NCI-H1417 treated with DMSO at 0.1 percent for 48 hours (cell line): ENCODE results near the gene MS4A6A.
"Not testable (repeated sequence)": the region's sequence is repeated elsewhere in the genome, so short reads cannot be mapped to it uniquely, and the experiment has no call there.

ENCODE experiments used
- DNase-seq: peaks from one replicate; lab custom pipeline; 2025; lab: John Stamatoyannopoulos, UW

Gene MS4A6A, protein sequence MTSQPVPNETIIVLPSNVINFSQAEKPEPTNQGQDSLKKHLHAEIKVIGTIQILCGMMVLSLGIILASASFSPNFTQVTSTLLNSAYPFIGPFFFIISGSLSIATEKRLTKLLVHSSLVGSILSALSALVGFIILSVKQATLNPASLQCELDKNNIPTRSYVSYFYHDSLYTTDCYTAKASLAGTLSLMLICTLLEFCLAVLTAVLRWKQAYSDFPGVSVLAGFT

DNA sequence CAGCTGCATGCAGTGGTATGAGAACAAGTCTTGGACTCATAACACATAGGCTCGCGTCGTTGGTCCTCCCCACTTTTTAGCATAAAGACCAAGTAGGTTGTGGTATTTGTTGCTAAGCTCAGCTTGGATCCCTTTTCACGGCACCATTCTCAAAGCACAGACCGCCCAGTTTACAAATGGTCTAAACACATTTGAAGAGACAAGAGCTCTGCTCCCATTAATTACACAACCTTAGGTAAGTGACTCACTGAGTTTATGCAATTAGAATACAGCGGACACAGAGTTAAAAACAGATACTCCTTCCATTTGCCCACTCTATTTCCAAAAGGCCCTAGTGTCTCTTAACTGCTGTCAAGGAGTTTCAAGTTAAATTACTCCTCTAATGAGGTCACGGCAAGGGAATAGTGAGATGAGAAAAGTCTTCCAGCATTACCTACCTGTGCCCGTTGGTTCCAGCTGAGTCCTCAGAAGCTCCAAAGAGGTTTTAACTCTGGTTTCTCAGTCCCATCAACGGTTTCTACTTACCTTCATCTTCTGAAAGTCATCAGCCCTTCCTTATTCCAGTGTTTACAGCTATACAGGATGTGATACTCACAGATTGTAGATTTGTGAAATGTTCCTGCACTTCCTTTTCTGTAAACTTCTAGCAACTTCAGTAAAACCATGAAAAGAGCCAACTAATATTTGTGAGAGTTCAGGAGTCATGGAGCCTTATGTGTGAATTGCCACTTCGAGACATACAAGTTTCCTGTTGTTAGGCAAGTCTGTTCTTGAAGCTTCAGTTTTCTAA lies at the start of gene MS4A6A:
MS4A6A (minus strand) TSS at position 543 of the 790 bp plus-strand sequence. CDS start 1,356 bp downstream, outside the sequence.
- DNase-seq = no peak

DNA sequence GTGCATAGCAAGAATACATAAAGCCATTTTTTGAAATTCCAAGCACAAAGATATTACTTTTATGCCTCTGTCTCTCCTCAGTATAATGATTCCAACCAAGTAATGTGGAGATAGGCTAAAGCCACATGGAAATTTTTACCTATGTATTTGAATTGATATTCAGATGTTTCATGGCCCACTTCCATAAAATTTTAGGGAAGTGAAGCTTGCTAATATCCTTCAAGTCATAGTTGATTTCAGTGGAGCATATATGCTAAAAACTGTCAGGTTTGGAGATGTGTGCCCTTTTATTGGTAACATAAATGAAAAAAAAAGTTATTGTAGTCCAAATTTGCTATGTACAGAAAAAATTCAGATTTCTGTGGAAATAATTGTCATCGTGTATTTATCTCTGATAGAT lies 47.8 kb upstream of the MS4A6A start:
- no peak for DNase-seq

DNA sequence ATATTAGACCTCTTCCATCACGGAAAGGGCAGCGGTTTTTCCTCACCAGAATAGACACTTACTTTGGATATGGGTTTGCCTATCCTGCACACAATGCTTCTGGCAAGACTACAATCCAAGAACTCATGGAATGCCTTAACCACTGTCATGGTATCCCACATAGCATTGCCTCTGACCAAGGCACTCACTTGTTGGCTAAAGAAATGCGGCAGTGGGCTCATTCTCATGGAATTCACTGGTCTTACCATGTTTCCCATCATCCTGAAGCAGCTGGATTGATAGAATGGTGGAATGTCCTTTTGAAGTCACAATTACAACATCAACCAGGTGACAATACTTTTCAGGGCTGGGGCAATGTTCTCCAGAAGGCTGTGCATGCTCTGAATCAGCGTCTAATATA lies 39.3 kb upstream of the MS4A6A start:
- no peak for DNase-seq

DNA sequence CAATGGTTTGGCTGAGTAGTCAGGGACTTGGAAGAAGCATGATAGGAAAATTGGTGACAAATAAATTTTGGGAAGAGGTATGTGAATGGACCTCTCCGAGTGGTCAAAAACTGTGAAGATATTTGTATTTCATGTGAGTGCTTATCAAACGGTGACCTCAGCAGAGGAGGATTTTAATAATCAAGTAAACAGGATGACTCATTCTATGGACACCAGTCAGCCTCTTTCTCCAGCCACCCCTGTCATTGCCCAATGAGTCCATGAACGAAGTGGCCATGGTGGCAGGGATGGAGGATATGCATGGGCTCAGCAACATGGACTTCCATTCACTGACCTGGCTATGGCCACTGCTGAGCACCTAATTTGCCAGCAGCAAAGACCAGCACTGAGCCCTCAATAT lies 38.8 kb upstream of the MS4A6A start:
- no peak for DNase-seq

DNA sequence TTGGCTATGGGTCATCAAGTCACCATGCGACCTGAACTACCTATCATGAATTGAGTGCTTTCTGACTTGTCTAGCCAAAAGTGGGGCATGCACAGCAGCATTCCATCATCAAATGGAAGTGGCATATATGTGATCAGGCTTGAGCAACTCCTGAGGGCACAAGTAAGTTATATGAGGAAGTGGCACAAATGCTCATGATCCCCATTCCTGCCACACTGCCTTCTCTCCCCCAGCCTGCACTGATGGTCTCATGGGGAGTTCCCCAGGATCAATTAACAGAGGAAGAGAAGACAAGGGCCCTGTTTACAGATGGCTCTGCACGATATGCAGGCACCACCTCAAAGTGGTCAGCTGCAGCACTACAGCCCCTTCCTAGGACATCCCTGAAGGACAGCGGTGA lies 38.3 kb upstream of the MS4A6A start:
- DNase-seq = no peak

DNA sequence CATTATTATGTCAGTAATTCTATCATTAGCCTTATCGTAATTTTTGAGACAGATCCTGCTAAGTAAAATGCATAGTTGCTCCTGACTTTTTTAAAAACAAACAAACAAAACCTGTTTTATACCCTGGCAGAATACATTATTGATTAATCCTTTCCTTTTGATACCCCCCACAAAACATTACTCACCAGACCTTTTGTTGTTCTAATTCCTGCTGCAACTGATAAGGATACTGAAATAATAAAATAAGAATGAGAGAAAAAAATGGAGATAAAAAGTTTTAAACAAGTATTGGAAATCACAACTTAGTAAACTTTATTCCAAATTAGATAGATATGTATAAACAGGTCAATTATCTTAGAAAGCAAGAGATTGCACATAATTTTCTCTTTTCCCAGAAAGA lies 31.5 kb upstream of the MS4A6A start:
- no peak for DNase-seq

DNA sequence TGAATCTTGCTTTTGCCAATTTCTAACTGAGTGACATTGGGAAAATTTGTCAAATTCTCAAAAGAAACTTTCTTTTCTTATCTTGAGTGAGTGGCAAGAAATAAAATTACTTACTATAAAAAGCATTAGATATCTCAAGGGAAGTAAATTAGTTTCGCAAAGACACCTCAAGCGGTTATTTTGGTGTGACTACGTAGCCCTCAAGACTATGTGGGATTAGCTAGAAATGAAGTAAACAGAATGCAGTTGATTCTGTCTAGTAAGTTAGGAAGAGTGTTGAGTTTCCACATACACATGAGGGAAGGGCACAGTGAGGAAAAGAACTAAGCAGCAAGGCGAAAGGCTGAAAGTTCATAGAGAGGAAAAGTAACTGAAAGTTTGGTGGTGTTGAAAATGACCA lies 28.3 kb upstream of the MS4A6A start:
- DNase-seq = no peak

DNA sequence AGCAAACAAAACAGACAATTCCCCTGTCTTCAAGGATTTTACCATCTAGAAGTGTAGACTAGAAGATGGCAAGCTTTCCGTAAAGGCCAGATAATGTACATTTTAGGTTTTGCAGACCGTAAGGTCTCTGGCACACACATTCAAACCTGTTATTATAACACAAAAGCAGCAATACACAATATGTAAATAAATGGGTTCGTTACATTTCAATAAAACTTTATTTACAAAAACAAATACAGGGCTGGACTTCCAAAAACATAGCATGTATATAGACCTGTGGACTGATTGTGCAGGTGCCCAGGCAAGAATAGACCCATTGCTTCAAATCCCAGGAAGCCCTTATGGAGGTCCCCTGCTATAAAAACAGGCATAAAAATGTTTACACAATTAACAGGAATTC lies 27.1 kb upstream of the MS4A6A start:
- no peak for DNase-seq

DNA sequence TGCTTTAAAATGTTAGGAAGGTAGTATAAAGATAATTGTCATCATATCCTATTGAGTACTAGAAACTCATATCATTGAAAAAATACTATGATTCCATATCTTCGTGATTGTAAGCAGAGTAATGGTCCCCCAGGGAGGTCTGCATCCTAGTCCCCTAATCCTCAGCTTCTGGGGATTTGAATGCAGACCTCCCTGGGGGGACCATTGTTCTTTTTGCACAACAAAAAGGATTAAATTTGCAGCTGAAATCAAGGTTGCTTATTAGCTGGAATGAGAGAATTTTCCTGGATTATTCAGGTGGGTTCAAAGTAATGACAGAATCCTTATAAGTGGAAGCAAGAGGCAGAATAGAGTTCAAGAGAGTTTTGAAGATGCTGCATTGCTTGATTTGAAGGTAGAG lies 26.1 kb upstream of the MS4A6A start:
- no peak for DNase-seq

DNA sequence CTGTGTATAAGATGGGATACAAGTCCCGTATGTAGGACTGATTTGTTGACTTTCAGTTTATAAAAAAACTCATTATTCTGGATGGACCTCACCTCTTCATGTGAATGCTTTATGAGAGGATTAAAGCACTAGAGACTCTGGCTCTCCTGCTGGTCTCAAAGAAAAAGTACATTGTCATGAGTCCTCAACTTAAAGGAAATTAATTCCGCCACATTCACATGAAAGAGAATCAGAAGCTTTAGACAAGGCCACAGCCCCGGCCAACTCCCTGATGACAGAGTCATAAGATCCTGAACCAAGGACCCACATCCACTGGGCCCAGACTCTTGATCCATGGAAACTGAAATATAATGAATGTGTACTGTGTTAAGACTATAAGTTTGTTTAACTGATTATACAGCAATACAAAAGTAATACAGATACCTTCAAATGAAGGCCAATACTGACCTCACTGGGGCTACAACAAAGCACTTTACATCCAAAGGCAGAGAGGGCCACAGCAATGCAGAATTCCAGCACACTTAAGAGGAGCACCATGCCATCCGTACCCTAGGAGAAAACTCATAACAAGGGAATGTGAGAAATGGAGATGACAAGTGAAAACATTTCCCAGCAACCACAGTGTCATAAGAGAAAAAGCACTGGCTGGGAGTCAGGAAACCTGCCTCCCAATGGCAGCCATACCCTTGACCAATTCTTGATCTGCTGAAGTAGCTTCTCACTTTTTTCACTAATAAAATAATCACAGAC lies 25.4 kb upstream of the MS4A6A start:
- no peak for DNase-seq

DNA sequence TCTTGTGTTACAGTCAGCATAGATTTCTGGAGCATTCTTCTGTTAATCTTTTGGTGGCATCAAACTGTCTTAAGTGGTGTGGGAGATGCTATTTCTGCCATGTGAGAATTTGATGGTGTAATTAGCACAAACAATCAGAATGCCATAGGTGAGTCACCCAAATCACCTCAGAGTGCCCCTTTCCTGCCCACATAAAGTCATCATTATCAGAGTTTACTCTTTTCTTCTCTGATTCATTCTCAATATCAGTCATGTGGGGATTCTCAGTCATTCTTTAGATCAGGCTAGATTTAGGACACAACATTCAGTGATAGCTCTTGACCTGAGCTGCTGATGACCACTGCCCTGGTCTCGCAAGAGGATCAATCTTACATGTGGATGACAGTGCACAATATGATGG lies 23.7 kb upstream of the MS4A6A start:
- DNase-seq = no peak

DNA sequence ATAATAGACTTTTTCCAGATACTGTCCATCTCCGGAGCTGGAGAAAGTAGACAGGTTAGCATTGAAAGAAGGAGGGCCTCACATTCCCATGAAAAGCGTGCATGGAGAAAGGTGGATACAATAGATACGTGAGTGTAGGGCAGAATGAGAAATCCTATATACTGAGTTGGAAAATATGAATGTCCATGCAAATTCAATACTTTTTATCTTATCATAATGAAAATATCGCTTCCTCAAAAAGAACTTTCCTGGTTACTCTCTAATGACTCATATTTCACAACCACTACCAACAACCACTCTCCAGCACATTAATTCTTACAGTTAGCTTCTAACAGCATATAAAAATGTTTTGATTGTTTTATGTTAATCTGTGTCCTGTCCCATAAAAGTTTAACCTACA lies 22.0 kb upstream of the MS4A6A start:
- no peak for DNase-seq

DNA sequence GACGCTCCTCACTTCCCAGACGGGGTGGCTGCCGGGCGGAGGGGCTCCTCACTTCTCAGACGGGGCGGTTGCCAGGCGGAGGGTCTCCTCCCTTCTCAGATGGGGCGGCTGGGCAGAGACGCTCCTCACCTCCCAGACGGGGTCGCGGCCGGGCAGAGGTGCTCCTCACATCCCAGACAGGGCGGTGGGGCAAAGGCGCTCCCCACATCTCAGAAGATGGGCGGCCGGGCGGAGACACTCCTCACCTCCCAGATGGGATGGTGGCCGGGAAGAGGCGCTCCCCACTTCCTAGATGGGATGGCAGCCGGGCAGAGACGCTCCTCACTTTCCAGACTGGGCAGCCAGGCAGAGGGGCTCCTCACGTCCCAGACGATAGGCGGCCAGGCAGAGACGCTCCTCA lies 18.5 kb upstream of the MS4A6A start:
- DNase-seq = not testable (repeated sequence)

DNA sequence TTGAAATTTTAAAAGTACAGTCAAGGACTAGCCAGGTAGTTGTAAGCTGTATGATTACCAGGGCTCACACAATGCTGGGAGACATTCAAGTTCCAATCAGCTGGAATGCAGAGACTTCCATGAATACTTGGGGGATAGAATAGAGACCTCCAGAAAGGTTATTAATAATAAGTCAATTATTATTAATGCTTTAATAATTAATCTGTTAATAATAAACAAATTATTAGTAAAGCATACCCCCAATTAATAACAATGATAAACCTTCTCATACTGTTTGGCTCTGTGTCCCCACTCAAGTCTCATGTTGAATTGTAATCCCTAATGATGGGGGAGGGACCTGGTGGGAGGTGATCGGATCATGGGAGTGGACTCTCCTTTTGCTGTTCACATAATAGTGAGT lies 14.6 kb upstream of the MS4A6A start:
- no peak for DNase-seq

DNA sequence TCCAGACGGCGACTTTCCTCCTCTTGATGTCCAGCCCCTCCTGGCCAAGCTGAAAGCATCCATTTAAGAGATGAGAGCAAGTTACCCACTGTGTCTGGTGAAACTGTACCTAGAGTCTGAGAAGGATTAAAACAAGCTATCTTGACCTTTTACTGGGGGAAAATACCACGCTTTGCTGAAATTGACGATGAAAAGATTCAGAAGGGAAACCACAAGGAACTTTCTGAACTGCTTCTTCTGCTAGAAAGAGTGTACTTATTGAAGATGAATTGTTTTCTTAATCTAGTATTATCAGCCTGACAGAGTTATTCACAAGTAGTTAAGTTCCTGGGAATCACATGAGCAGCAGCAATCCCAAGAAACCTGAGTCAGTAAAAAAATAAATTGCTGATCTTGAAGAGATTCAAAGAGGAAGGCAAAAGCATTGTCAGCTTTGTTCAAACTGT lies 13.1 kb upstream of the MS4A6A start:
- DNase-seq = no peak

DNA sequence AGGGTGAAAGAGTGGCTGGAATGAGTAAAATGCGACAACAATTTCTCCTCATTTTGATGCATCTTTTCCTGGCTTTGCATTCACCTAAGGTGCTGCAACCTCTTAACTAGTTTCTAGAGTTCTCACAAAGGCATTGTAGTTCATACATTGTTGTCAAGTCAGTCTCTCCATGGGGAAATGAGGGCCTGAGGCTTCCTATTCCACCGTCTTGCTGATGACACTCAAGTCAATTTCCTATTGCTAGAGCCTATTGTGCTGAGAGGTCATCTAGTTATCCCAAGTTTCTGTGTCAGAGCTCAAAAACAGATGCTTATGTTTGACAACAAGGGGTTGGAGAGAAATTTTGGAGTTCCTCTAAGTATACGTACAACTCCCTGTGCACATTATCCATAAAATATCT lies 11.6 kb upstream of the MS4A6A start:
- DNase-seq = no peak

DNA sequence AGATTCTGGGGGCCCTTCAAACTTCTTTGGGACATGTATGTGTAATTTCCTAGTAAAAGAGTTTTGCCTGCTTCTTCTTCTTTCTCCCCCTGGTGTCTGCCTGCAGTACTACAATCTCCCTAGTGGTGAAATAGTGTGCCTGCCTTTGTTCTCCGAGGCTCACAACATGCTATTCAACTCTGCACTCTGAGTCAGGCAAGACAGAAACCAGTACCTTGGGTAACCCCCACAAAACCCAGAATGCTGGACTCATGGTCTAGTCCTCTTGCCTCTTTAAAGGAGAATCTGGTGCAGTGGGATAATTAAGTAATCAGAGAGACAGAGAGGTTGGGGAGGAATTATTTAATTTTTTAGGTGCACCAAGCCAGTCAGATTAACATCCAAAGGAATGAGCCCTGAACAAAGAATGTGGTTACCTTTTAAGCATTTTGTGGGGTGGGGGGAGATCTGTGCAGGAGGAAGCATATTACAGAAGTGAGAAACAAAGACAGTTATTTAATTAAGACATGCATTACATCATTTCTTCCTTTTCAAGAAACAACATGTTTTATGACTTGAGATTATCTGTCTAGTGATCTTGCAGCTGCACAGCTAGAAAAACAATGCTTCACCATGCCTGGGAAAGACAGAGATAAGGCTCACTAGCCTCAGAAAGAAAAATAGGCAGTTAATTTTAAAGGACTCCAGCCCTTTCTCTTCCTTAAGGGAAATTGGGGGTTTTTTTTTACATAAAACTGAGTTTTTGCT lies 11.0 kb upstream of the MS4A6A start:
- no peak for DNase-seq

DNA sequence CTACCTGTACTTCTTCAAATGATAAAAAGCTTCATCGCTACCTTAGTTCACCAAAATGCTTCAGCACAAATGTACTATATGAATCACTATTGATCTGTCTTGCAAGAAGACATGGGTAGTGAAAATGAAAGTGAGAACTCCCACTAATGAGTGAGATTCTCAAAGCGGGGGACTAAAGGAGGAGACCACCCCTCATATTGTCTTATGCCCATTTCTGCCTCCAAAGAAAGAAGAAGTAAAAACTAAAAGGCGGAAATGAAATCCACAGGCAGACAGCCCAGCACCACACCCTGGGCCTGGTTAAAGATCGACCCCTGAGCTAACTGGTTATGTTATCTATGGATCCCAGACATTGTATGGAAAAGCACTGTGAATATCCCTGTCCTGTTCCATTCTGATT lies 9.7 kb upstream of the MS4A6A start:
- DNase-seq = not testable (repeated sequence)

DNA sequence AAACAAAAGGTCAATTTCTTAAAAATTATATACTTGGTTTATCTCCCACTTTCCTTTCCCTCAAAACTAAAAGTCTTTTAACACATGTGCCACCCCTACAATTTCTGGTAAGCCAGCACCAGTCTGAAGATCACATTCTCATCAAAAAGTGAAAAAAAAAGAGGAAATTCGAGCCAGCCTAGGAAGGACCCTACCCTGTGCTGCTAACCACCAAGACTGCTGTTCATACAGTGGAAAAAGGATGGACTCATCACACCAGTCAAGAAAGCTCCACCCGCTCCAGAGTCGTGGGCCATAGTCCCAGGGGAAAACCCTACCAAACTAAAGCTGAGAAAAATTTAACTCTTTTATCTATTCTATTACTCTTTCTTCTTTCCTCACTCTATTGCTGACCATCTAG lies 5.6 kb upstream of the MS4A6A start:
- not testable (repeated sequence) for DNase-seq

DNA sequence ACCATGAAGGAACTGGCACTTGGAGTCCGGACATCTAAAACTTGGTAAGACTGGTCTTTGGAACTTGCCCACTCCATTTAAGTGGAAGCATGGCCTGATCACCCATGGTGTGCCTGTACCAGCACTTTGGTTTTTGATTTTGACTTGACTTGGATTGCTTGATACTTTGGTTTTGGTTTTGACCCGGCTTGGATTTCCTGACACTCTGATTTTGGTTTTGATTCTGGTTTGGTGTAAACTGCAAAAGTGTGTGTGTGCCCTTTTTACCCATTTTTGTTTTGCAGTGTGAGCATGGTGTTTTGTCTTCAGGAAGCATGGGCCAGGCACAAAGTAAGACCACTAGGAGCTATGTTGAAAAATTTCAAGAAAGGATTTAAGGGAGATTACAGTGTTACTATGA lies 3.2 kb upstream of the MS4A6A start:
- DNase-seq = not testable (repeated sequence)

DNA sequence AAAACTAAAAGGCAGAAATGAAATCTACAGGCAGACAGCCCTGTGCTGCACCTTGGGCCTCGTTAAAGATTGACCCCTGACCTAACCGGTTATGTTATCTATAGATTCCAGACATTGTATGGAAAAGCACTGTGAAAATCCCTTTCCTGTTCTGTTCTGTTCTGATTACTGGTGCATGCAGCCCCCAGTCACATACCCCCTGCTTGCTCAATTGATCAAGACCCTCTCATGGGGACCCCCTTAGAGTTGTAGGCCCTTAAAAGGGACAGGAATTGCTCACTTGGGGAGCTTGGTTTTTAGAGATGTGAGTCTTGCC lies 2.6 kb upstream of the MS4A6A start:
- DNase-seq = not testable (repeated sequence)

DNA sequence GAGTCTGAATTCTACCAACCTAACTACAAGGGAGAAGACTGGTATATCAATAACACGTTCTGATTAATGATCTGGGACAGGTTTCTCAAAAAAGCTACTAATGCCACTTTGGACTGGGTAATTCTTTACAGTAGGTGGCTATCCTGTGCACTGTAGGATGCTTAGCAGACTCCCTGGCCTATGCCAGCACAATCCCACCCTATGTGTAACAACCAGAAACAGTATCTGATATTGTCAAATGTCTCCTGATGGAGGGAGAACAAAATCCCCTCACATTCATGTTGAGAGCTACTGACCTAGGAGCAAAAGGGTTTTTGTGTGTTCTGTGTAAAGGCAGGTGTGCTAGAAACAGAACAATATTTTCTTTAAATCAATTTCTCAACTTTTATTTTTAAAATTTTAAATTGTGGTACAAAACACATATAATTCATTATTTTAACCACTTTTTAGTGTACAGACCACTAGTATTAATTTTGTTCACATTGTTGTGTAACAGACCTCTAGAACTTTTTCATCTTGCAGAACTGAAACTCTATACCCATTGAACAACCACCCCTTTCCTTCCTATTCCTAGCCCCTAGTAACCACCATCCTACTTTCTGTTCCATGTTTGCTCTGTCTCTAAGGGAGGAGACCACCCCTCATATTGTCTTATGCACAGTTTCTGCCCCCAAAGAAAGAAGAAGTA lies 2.1 kb upstream of the MS4A6A start:
- DNase-seq = no peak
